Gastrocnemius medialis (tissue), 4 donors: ENCODE measurements around the gene TGDS. TPM values are rescaled to one million over a fixed set of nuclear protein-coding genes. Genes with fewer than 3 reads are reported as not detected.

Source experiments
- ATAC-seq, 2 donors: fragments of 150-250 bp; one replicate each; pipeline ENCODE4 v1.9.1; 2016
- DNase-seq, 2 donors: peaks; one replicate each; pipeline ENCODE4 v3.0.0-alpha.2; 2019
- H3K27ac ChIP-seq, 4 donors: fragments of 200-600 bp; sonication (generic); 1 replicate in 1 of 4; 2 replicates in 3 of 4; pipeline ENCODE4 v1.5.1; 2016 to 2018; ENCODE audit warnings: mild to moderate bottlenecking in 2 of 4, moderate library complexity in 1 of 4
- H3K27me3 ChIP-seq, 3 donors: fragments of 200-600 bp; sonication (generic) in 2 of 3; 1 replicate in 1 of 3; 2 replicates in 2 of 3; pipeline versions ENCODE4 v1.5.1 to v1.6.0; 2016 to 2019; ENCODE audit warnings: mild to moderate bottlenecking in 1 of 3, moderate library complexity in 1 of 3
- H3K36me3 ChIP-seq, 2 donors: fragments of 200-600 bp; sonication (generic) in 1 of 2; one replicate each; pipeline ENCODE4 v1.5.1; 2017 to 2018
- H3K4me1 ChIP-seq, 2 donors: fragments of 200-600 bp; sonication (generic) in 1 of 2; one replicate each; pipeline ENCODE4 v1.5.1; 2016 to 2017; ENCODE audit warnings: mild to moderate bottlenecking in 2 of 2
- H3K4me3 ChIP-seq, 4 donors: fragments of 200-600 bp; sonication (generic) in 3 of 4; 1 replicate in 1 of 4; 2 replicates in 3 of 4; pipeline ENCODE4 v1.5.1; 2016 to 2019; ENCODE audit warnings: mild to moderate bottlenecking in 2 of 4
- H3K9me3 ChIP-seq, 3 donors: fragments of 200-600 bp; sonication (generic) in 2 of 3; 1 replicate in 1 of 3; 2 replicates in 2 of 3; pipeline ENCODE4 v1.5.1; 2016 to 2019
- POLR2A ChIP-seq, 2 donors: fragments of 450-650 bp; IDR thresholded peaks; one replicate each; pipeline ENCODE4 v1.6.1; 2017; ENCODE audit warnings: antibody characterized with exemption in 2 of 2, mild to moderate bottlenecking in 2 of 2, moderate library complexity in 2 of 2
- in situ Hi-C, 4 donors: fragments of 200-750 bp; cut with MboI; loops; one replicate each; pipeline versions ENCODE4 v1.15.0 to v1.8.0; 2017; ENCODE audit warnings: low sequenced_read_pairs in 4 of 4
- intact Hi-C: fragments of 100-400 bp; cut with DNase I; formaldehyde crosslinking; loops from one replicate; pipeline ENCODE4 v1.15.1; 2023; ENCODE audit warnings: low total_unique reads
- total RNA-seq, 4 donors: library from RNA; depleted of rRNA; stranded (reverse); fragments of >200 nt; gene quantifications; one replicate each; pipeline versions ENCODE4 v1.1.0 to v1.2.3, GENCODE V29; 2016
- TF ChIP-seq, protein P1 (sequence below), 5 experiments: fragments of 450-650 bp in 3 of 5; fragments of 200-600 bp in 2 of 5; sonication (generic) in 2 of 5; IDR thresholded peaks in 4 of 5; conservative IDR thresholded peaks in 1 of 5; 1 replicate in 4 of 5; 2 replicates in 1 of 5; pipeline ENCODE4 v1.5.1; 2016 to 2019; ENCODE audit warnings: antibody characterized with exemption in 5 of 5, mild to moderate bottlenecking in 3 of 5, moderate library complexity in 3 of 5

TGDS gene
- total RNA-seq, 4 donors from 2014 or later = 2.9 to 6.0 (median 4.0) TPM

DNA sequence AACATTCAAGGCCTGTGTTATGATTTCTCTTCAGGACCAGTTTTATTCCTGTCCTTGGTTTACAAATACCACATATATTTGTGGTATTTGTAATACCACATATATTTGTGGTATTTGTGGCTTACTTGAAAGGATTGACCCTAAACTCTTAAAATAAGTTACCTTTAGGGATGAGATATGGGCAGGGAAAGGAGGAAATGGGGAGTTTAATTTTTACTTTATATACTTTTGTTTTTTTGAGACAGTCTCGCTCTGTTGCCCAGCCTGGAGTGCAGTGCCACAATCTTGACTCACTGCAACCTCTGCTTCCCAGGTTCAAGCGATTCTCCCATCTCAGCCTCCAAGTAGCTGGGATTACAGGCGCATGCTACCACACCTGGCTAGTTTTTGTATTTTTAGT is 2.3 kb upstream of the TGDS start:
- ATAC-seq = no peak

DNA sequence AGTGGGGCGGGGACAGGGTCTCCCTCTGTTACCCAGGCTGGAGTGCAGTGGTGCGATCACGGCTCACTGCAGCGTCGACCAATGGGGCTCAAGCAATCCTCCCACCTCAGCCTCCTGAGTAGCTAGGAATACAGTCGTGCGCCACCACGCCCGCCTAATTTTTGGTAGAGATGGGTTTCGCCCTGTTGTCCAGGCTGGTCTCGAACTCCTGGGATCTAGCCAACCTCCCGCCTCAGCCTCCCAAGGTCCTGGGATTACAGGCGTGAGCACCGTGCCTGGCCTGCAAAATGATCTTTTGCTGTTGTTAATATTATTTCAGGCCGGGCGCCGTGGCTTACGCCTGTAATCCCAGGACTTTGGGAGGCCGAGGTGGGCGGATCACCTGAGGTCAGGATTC is 621 bp upstream of the TGDS start:
- peaks cover 22 to 24% of the 10 kb centered on the region in 2 donors for H3K4me1 ChIP-seq
- no peak for DNase-seq
- TF ChIP-seq, protein P1, sequence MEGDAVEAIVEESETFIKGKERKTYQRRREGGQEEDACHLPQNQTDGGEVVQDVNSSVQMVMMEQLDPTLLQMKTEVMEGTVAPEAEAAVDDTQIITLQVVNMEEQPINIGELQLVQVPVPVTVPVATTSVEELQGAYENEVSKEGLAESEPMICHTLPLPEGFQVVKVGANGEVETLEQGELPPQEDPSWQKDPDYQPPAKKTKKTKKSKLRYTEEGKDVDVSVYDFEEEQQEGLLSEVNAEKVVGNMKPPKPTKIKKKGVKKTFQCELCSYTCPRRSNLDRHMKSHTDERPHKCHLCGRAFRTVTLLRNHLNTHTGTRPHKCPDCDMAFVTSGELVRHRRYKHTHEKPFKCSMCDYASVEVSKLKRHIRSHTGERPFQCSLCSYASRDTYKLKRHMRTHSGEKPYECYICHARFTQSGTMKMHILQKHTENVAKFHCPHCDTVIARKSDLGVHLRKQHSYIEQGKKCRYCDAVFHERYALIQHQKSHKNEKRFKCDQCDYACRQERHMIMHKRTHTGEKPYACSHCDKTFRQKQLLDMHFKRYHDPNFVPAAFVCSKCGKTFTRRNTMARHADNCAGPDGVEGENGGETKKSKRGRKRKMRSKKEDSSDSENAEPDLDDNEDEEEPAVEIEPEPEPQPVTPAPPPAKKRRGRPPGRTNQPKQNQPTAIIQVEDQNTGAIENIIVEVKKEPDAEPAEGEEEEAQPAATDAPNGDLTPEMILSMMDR (IDR thresholded peaks at IDR 0.05 in 4 of 5, conservative IDR thresholded peaks at IDR 0.05 in 1 of 5) = no peak
- TF ChIP-seq POLR2A (IDR thresholded peaks at IDR 0.05) = no peak
- in situ Hi-C loops (no loop called here), intact Hi-C loops (loop anchor here (2.0 kb wide), 1 partner anchor 48 kb away; no protein-coding TSS in a partner anchor)
- H3K27me3 ChIP-seq = no peaks in the 10 kb centered on the region
- no peaks in the 10 kb centered on the region for H3K9me3 ChIP-seq
- H3K4me3 ChIP-seq = peak overlapping the region; percentile 69 to 91 (median 83)
- peaks cover 0 to 13% of the 10 kb centered on the region in 2 donors for H3K36me3 ChIP-seq
- no peak for ATAC-seq
- peak overlapping the region; percentile 77 to 86 (median 78) for H3K27ac ChIP-seq

More for the DNA sequence above, 2.3 kb upstream of the TGDS start:
- Histone ChIP-seq H3K4me3 (no peak overlapping the region), H3K36me3 (no peaks in the 10 kb centered on the region), H3K27ac (no peak overlapping the region), H3K9me3 (no peaks in the 10 kb centered on the region), H3K27me3 (no peaks in the 10 kb centered on the region), H3K4me1 (peaks cover 28 to 30% of the 10 kb centered on the region in 2 donors)
- intact Hi-C loops = no loop called here
- no peak for DNase-seq
- TF ChIP-seq, protein P1 (IDR thresholded peaks at IDR 0.05 in 4 of 5, conservative IDR thresholded peaks at IDR 0.05 in 1 of 5) = no peak
- no peak for TF ChIP-seq POLR2A (IDR thresholded peaks at IDR 0.05)
- in situ Hi-C loops = no loop called here

DNA sequence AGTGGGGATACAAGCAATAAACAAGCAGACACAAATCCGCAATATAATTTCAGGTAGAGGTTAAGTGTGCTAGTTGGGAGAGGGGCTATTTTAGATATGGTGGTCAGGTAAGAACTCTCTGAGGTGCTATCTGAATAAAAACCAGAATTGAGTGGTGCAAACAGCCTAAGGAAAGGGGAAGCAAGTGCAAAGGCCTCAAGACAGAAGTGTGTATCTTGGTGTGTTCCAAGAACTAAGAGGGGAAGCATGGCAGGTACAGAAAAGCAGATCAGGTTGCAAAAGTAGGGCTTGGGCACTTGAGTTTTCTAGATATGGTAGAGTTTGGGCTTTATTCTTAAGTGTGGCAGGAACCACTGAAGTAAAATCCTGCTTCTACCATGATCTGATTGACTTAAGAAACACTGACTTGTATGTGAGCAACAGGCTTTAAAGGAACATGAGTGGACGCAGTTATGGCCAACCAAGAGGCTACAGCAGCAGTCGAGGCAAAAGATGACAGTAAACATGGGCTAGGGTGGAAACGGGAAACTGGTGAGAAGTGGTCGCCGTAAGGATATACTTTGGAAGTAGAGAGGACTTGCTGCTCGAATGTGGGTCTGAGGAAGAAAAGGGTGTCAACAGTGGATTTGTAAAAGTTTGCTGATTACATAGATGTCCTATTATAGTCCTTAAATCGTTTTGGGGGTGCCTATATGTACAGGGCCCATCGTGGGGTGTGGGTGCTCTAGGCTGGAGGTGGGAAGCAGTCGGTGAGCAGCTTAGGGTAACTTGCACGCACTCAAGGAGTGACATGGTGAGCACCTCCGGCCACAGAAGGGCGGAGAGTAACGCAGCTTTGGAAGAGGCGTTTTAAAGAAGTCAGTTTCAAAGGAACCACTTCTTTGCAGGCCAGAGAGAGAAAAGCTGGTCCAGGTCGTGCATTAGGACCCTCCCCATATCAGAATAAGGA is 677 bp downstream of the TGDS start:
- Histone ChIP-seq H3K4me1 (peaks cover 22 to 24% of the 10 kb centered on the region in 2 donors), H3K27ac (peak overlapping the region; percentile 77 to 86 (median 78)), H3K36me3 (peaks cover 0 to 26% of the 10 kb centered on the region in 2 donors), H3K4me3 (peak overlapping the region; percentile 69 to 91 (median 83)), H3K9me3 (no peaks in the 10 kb centered on the region), H3K27me3 (no peaks in the 10 kb centered on the region)
- intact Hi-C loops (no loop called here), in situ Hi-C loops (no loop called here)
- no peak for TF ChIP-seq POLR2A (IDR thresholded peaks at IDR 0.05)
- TF ChIP-seq, protein P1 (IDR thresholded peaks at IDR 0.05 in 4 of 5, conservative IDR thresholded peaks at IDR 0.05 in 1 of 5) = no peak
- ATAC-seq (peak; percentile 78 to 81), DNase-seq (no peak)

DNA sequence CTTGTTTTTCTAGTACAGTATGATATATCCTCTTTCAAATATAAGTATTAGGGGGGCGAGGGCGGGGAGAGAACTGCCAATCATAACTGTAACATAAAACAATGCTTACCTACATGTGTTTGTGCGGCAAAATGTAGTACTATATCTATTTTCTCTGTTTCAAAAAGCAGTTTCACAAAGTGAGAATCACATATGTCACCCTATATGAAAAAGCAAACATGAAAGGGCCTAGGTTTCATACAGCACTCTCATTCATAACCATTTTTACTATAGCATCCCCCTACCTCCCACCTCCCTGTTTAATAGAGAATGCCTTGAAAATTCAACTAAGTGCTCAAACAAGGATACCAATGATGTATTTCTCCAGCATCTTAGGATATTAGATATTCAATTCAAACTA is 5.2 kb downstream of the TGDS start:
- H3K36me3 ChIP-seq = peaks cover 0 to 27% of the 10 kb centered on the region in 2 donors
- DNase-seq (no peak), ATAC-seq (no peak)
- peaks cover 19 to 21% of the 10 kb centered on the region in 2 donors for H3K4me1 ChIP-seq
- no peaks in the 10 kb centered on the region for H3K27me3 ChIP-seq
- in situ Hi-C loops = no loop called here
- no peak overlapping the region for H3K4me3 ChIP-seq
- intact Hi-C loops = no loop called here
- TF ChIP-seq, protein P1 (IDR thresholded peaks at IDR 0.05 in 4 of 5, conservative IDR thresholded peaks at IDR 0.05 in 1 of 5) = no peak
- no peak for TF ChIP-seq POLR2A (IDR thresholded peaks at IDR 0.05)
- no peak overlapping the region for H3K27ac ChIP-seq
- H3K9me3 ChIP-seq = no peaks in the 10 kb centered on the region
